ENCODE measurements around the gene RALY. TPM values are rescaled to one million over a fixed set of nuclear protein-coding genes. Genes with fewer than 3 reads are reported as not detected.
A peak's percentile ranks its signal among the peaks of the same experiment; 100 is the strongest.

RALY gene
- total and polyA plus RNA-seq, 2 donors, result 53.9 to 150 TPM

DNA sequence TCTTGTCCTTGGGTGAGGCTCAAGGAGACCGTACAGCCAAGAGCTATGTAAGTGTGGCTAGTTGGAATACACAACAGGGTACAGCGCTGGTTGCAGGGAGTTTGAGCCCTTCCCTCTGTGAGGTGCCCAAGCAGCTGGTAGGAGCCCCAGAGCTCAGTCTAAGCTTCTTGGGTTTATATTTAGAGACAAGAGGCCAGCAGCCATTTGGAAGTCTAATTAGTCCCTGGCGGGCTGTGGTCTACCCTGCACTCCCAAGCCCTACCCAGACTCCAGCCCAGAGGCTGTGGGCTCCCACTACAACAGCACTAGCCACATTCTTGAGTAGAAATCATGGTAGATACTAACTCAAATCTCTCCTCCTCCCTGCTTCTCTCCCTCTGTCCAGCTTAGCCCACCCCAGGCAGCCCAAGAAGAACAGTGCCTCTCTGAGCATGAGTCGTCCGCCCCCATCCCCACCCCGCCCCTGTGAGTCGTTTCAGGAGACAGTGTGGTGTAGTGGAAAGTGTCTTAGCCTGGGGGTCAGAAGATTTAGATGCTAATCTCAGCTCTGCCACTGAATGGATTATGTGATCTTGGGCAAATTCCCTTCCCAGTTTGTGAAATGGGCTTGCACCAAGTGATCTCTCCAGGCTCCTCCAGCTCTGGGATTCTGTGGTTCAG, 80.5 kb downstream of the RALY start:
- 83% methylated on average over 7 of the region's 7 CpGs for WGBS
- peaks cover 2% of the 10 kb centered on the region for H3K36me3 ChIP-seq (ENCODE audit: insufficient read depth)
- H3K4me1 ChIP-seq (ENCODE audit: insufficient read depth), result no peaks in the 10 kb centered on the region
- no peak overlapping the region for H3K27ac ChIP-seq (ENCODE audit: low read depth)
- no peak for DNase-seq (ENCODE audit: extremely low spot score)
- no peak overlapping the region for H3K4me3 ChIP-seq (ENCODE audit: low read depth, low read length)

DNA sequence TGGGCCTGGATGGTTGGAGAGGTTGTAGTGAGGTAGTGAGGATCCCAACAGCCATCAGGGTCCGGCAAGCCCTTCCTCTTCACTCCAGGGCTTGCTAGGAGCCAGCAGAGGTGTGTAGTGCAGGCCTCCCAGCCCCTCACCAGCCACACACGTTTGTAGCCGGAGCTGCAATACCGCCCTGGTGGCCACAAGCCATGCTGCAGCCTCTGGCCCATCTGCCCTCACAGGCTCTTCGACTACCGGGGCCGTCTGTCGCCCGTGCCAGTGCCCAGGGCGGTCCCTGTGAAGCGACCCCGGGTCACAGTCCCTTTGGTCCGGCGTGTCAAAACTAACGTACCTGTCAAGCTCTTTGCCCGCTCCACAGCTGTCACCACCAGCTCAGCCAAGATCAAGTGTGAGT, 81.9 kb downstream of the RALY start:
- H3K27ac ChIP-seq (ENCODE audit: low read depth), result no peak overlapping the region
- no peak overlapping the region for H3K4me3 ChIP-seq (ENCODE audit: low read depth, low read length)
- no peaks in the 10 kb centered on the region for H3K4me1 ChIP-seq (ENCODE audit: insufficient read depth)
- no peak for DNase-seq (ENCODE audit: extremely low spot score)
- peaks cover 2% of the 10 kb centered on the region for H3K36me3 ChIP-seq (ENCODE audit: insufficient read depth)
- WGBS, result 92% methylated on average over 16 of the region's 16 CpGs

DNA sequence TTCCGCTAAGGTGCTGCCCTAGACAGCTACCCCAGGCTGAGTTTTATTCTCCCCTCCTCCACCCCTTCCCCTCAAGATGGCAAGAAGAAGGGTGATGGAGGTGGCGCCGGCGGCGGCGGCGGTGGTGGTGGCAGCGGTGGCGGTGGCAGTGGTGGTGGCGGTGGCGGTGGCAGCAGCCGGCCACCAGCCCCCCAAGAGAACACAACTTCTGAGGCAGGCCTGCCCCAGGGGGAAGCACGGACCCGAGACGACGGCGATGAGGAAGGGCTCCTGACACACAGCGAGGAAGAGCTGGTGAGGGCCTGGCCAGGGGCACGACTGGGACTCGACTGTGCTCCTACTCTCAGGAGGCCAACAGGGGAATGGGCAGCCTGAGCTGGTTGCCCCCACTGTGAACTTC, 83.2 kb downstream of the RALY start:
- no peak overlapping the region for H3K4me3 ChIP-seq (ENCODE audit: low read depth, low read length)
- H3K36me3 ChIP-seq (ENCODE audit: insufficient read depth), result peaks cover 4% of the 10 kb centered on the region
- no peaks in the 10 kb centered on the region for H3K4me1 ChIP-seq (ENCODE audit: insufficient read depth)
- 93% methylated on average over 20 of the region's 20 CpGs for WGBS
- DNase-seq (ENCODE audit: extremely low spot score), result no peak
- H3K27ac ChIP-seq (ENCODE audit: low read depth), result no peak overlapping the region

DNA sequence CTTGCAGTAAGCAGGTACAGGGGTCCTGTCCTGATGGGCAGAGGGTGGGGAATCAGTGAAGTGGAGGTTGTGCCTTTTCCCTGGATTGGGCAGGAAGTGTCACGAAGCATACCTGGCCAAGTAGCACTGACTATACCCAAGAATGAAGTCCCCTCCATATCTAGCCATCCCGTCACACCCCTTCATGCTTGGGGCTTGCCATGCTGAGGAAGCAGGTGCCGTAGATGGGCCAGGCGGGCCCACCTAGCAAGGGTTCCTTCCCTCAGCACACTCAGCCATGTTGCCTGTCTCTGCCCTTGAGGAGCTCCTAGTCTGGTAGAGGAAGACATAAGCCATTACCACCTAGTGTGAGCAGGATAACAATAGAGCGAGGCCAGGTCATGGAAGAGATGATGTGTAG, 84.8 kb downstream of the RALY start:
- WGBS, result 98% methylated on average over 5 of the region's 5 CpGs
- peaks cover 2% of the 10 kb centered on the region for H3K36me3 ChIP-seq (ENCODE audit: insufficient read depth)
- H3K27ac ChIP-seq (ENCODE audit: low read depth), result no peak overlapping the region
- H3K4me3 ChIP-seq (ENCODE audit: low read depth, low read length), result no peak overlapping the region
- no peaks in the 10 kb centered on the region for H3K4me1 ChIP-seq (ENCODE audit: insufficient read depth)
- no peak for DNase-seq (ENCODE audit: extremely low spot score)

GRCh38 chr20:34079818-34080217, 86.1 kb downstream of the RALY start:
- Histone ChIP-seq H3K27ac (ENCODE audit: low read depth) (no peak overlapping the region), H3K4me1 (ENCODE audit: insufficient read depth) (no peaks in the 10 kb centered on the region), H3K4me3 (ENCODE audit: low read depth, low read length) (no peak overlapping the region), H3K36me3 (ENCODE audit: insufficient read depth) (peaks cover 4% of the 10 kb centered on the region)
- no peak for DNase-seq (ENCODE audit: extremely low spot score)
- WGBS, result 96% methylated on average over 6 of the region's 6 CpGs

- no peak for DNase-seq (ENCODE audit: extremely low spot score)
- H3K36me3 ChIP-seq (ENCODE audit: insufficient read depth), result peaks cover 4% of the 10 kb centered on the region
- H3K4me3 ChIP-seq (ENCODE audit: low read depth, low read length), result no peak overlapping the region
- H3K27ac ChIP-seq (ENCODE audit: low read depth), result no peak overlapping the region
- no peaks in the 10 kb centered on the region for H3K4me1 ChIP-seq (ENCODE audit: insufficient read depth)
- 91% methylated on average over 8 of the region's 8 CpGs for WGBS
Observed at GRCh38 chr20:34082232-34082887, 88.6 kb downstream of the RALY start.

GRCh38 chr20:34083137-34083536, 89.4 kb downstream of the RALY start:
- H3K4me3 ChIP-seq (ENCODE audit: low read depth, low read length), result no peak overlapping the region
- H3K4me1 ChIP-seq (ENCODE audit: insufficient read depth), result no peaks in the 10 kb centered on the region
- peaks cover 4% of the 10 kb centered on the region for H3K36me3 ChIP-seq (ENCODE audit: insufficient read depth)
- no peak overlapping the region for H3K27ac ChIP-seq (ENCODE audit: low read depth)
- peak; percentile 20 for DNase-seq (ENCODE audit: extremely low spot score)
- 25% methylated on average over 7 of the region's 7 CpGs for whole genome bisulfite sequencing

- peaks cover 4% of the 10 kb centered on the region for H3K36me3 ChIP-seq (ENCODE audit: insufficient read depth)
- H3K27ac ChIP-seq (ENCODE audit: low read depth), result no peak overlapping the region
- H3K4me3 ChIP-seq (ENCODE audit: low read depth, low read length), result no peak overlapping the region
- WGBS, result 95% methylated on average over 2 of the region's 2 CpGs
- no peaks in the 10 kb centered on the region for H3K4me1 ChIP-seq (ENCODE audit: insufficient read depth)
- no peak for DNase-seq (ENCODE audit: extremely low spot score)
Observed at GRCh38 chr20:34083781-34084180, 90.1 kb downstream of the RALY start.

- no peak for DNase-seq (ENCODE audit: extremely low spot score)
- WGBS, result 85% methylated on average over 9 of the region's 9 CpGs
- Histone ChIP-seq H3K4me1 (ENCODE audit: insufficient read depth) (no peaks in the 10 kb centered on the region), H3K4me3 (ENCODE audit: low read depth, low read length) (no peak overlapping the region), H3K27ac (ENCODE audit: low read depth) (no peak overlapping the region), H3K36me3 (ENCODE audit: insufficient read depth) (peaks cover 4% of the 10 kb centered on the region)
Observed at GRCh38 chr20:34084227-34084923, 90.7 kb downstream of the RALY start.

DNA sequence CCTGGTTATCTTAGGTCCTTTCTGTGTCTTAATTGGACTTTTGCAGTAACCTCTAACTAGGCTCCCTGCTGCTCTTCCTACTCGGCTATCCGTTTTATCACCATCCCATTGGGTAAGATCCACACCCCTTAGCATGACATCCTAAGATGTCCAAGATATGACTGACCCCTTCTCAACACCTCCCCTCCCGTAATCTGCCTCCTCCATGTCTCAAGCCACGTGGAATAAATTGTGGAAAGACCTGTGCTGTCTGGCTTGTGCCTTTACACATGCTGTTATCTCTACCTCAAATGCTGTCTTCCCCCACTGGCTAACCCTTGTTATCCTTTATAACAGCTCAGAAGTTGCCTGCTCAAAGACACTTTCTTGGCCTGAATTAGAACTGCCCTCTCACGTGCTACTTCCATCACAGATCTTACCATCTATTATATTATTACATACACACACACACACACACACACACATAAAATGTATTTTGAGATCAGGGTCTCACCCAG, 91.9 kb downstream of the RALY start:
- H3K4me1 ChIP-seq (ENCODE audit: insufficient read depth), result no peaks in the 10 kb centered on the region
- no peak overlapping the region for H3K27ac ChIP-seq (ENCODE audit: low read depth)
- peaks cover 8% of the 10 kb centered on the region for H3K36me3 ChIP-seq (ENCODE audit: insufficient read depth)
- WGBS, result 70% methylated on average over 5 of the region's 5 CpGs
- no peak for DNase-seq (ENCODE audit: extremely low spot score)
- no peak overlapping the region for H3K4me3 ChIP-seq (ENCODE audit: low read depth, low read length)

- no peak overlapping the region for H3K27ac ChIP-seq (ENCODE audit: low read depth)
- DNase-seq (ENCODE audit: extremely low spot score), result no peak
- 82% methylated on average over 15 of the region's 15 CpGs for WGBS
- H3K4me3 ChIP-seq (ENCODE audit: low read depth, low read length), result no peak overlapping the region
- H3K36me3 ChIP-seq (ENCODE audit: insufficient read depth), result peaks cover 6% of the 10 kb centered on the region
- no peaks in the 10 kb centered on the region for H3K4me1 ChIP-seq (ENCODE audit: insufficient read depth)
Observed at GRCh38 chr20:34088305-34089174, 94.8 kb downstream of the RALY start.

- no peak for DNase-seq (ENCODE audit: extremely low spot score)
- no peak overlapping the region for H3K27ac ChIP-seq (ENCODE audit: low read depth)
- H3K4me3 ChIP-seq (ENCODE audit: low read depth, low read length), result no peak overlapping the region
- WGBS, result 88% methylated on average over 5 of the region's 5 CpGs
- H3K4me1 ChIP-seq (ENCODE audit: insufficient read depth), result no peaks in the 10 kb centered on the region
- peaks cover 6% of the 10 kb centered on the region for H3K36me3 ChIP-seq (ENCODE audit: insufficient read depth)
Observed at GRCh38 chr20:34089175-34089479, 95.4 kb downstream of the RALY start.

DNA sequence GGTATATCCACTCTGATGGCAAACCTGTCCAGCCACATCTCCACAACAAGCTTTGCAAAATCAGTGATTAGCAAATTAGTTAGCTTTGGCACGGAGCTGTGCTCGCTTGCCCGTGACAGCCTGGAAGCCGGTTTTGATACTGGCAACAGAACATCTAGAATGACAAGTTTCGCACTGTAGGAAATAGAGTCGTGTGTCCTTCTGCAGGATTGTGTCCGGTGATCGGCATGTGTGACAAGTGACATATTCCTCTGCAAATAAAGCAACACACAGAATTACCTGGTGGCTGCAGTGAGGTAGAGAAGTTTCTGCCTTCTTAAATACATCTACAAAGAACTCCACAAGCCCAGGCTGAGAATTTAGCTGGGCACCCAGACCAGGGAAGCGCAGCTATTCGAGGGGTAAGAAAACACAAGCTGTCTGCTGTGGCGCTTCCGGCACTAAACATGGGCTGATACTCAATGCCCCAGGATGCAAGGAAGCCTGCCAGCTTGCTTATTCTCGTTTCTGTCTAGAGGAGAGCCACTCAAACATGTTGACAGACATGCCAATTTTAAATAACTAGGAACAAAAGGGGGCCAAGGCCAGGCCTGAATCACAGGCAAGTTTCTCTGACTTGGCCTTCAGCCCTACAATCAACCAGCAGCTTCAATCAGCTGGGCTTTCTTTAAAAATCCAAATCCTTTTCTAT, 96.1 kb downstream of the RALY start:
- Histone ChIP-seq H3K4me3 (ENCODE audit: low read depth, low read length) (no peak overlapping the region), H3K27ac (ENCODE audit: low read depth) (no peak overlapping the region), H3K36me3 (ENCODE audit: insufficient read depth) (peaks cover 4% of the 10 kb centered on the region), H3K4me1 (ENCODE audit: insufficient read depth) (no peaks in the 10 kb centered on the region)
- WGBS, result 91% methylated on average over 13 of the region's 13 CpGs
- no peak for DNase-seq (ENCODE audit: extremely low spot score)

All from urinary bladder (tissue), 4 donors.